Thyroid gland (tissue), 4 donors: ENCODE data around the gene TAF4B. TPM values are rescaled to one million over a fixed set of nuclear protein-coding genes. Genes with fewer than 3 reads are reported as not detected.
A peak's percentile ranks its signal among the peaks of the same experiment; 100 is the strongest.

Experiments used
- DNase-seq, 2 donors: peaks; one replicate each; pipeline ENCODE4 v3.0.0-alpha.2; 2019
- H3K27ac ChIP-seq, 3 donors: fragments of 200-600 bp; sonication (generic); 1 replicate in 2 of 3; 2 replicates in 1 of 3; pipeline ENCODE4 v1.5.1; 2016 to 2019; ENCODE audit warnings: mild to moderate bottlenecking in 1 of 3, moderate library complexity in 1 of 3
- H3K27me3 ChIP-seq: fragments of 200-600 bp; sonication (generic); one replicate; pipeline ENCODE4 v1.5.1; 2019
- H3K36me3 ChIP-seq, 2 donors: fragments of 200-600 bp; sonication (generic); one replicate each; pipeline ENCODE4 v1.5.1; 2016 to 2019
- H3K4me1 ChIP-seq, 2 donors: fragments of 200-600 bp; sonication (generic); one replicate each; pipeline ENCODE4 v1.5.1; 2017 to 2019
- H3K4me3 ChIP-seq, 3 donors: fragments of 200-600 bp; sonication (generic); replicated peaks in 1 of 3; 1 replicate in 2 of 3; 2 replicates in 1 of 3; pipeline ENCODE4 v1.5.1; 2016; ENCODE audit warnings: mild to moderate bottlenecking in 1 of 3
- H3K9me3 ChIP-seq: fragments of 200-600 bp; sonication (generic); one replicate; pipeline ENCODE4 v1.5.1; 2017
- CTCF ChIP-seq, 6 experiments: fragments of 200-600 bp in 3 of 6; fragments of 450-650 bp in 3 of 6; sonication (generic) in 3 of 6; IDR thresholded peaks; one replicate each; pipeline ENCODE4 v1.5.1; 2016 to 2019; ENCODE audit warnings: antibody characterized with exemption in 6 of 6, mild to moderate bottlenecking in 2 of 6, inconsistent platforms in 1 of 6, moderate library complexity in 1 of 6
- POLR2A ChIP-seq, 2 donors: fragments of 450-650 bp; IDR thresholded peaks; one replicate each; pipeline ENCODE4 v1.6.1; 2017; ENCODE audit warnings: antibody characterized with exemption in 2 of 2, mild to moderate bottlenecking in 2 of 2, moderate library complexity in 1 of 2
- WGBS, 2 donors: methylation state at CpG; one replicate each; pipeline ENCODE4 v1.1.5; 2017; 5-methylcytosine and 5-hydroxymethylcytosine counted together
- intact Hi-C: fragments of 100-400 bp; cut with DNase I; formaldehyde crosslinking; loops from one replicate; pipeline ENCODE4 v1.15.1; 2023
- total RNA-seq, 4 donors: library from RNA; depleted of rRNA; stranded (reverse); fragments of >200 nt; gene quantifications; one replicate each; pipeline ENCODE4 v1.2.3, GENCODE V29; 2016

The TAF4B gene
- total RNA-seq, 4 donors from 2014 or later, result 8.7 to 12.7 (median 9.8) TPM

GRCh38 chr18:26206488-26206887, 19.8 kb upstream of the TAF4B start:
- WGBS, 2 donors, result 89 to 91% methylated on average over 2 of the region's 2 CpGs
- no peaks in the 10 kb centered on the region for H3K36me3 ChIP-seq
- H3K27me3 ChIP-seq, result no peaks in the 10 kb centered on the region
- DNase-seq, result peak; percentile 42 to 57
- no peak for TF ChIP-seq POLR2A (IDR thresholded peaks at IDR 0.05)
- no peak for TF ChIP-seq CTCF (IDR thresholded peaks at IDR 0.05)
- intact Hi-C loops, result no loop called here
- H3K27ac ChIP-seq, result peak overlapping the region; percentile 13 to 49 (median 48)
- H3K4me3 ChIP-seq, result no peak overlapping the region
- peaks cover 9 to 18% of the 10 kb centered on the region in 2 donors for H3K4me1 ChIP-seq
- no peaks in the 10 kb centered on the region for H3K9me3 ChIP-seq

GRCh38 chr18:26207937-26208336, 18.3 kb upstream of the TAF4B start:
- peaks cover 9 to 18% of the 10 kb centered on the region in 2 donors for H3K4me1 ChIP-seq
- H3K9me3 ChIP-seq, result no peaks in the 10 kb centered on the region
- H3K27me3 ChIP-seq, result no peaks in the 10 kb centered on the region
- H3K36me3 ChIP-seq, result no peaks in the 10 kb centered on the region
- no peak for TF ChIP-seq POLR2A (IDR thresholded peaks at IDR 0.05)
- no peak for TF ChIP-seq CTCF (IDR thresholded peaks at IDR 0.05)
- no peak overlapping the region for H3K4me3 ChIP-seq
- intact Hi-C loops, result no loop called here
- DNase-seq, result no peak
- no peak overlapping the region for H3K27ac ChIP-seq
- WGBS, 2 donors, result 91 to 92% methylated on average over 3 of the region's 3 CpGs

- WGBS, 2 donors, result 37 to 66% methylated on average over 2 of the region's 2 CpGs
- H3K27ac ChIP-seq, result peak overlapping the region in 2 of 3 donors; percentile 39 to 40
- H3K9me3 ChIP-seq, result no peaks in the 10 kb centered on the region
- no peaks in the 10 kb centered on the region for H3K27me3 ChIP-seq
- peak; percentile 40 to 53 for DNase-seq
- H3K36me3 ChIP-seq, result no peaks in the 10 kb centered on the region
- intact Hi-C loops, result no loop called here
- H3K4me1 ChIP-seq, result peaks cover 9 to 18% of the 10 kb centered on the region in 2 donors
- H3K4me3 ChIP-seq, result no peak overlapping the region
- no peak for TF ChIP-seq CTCF (IDR thresholded peaks at IDR 0.05)
- TF ChIP-seq POLR2A (IDR thresholded peaks at IDR 0.05), result no peak
Measured at GRCh38 chr18:26208977-26209376, 17.3 kb upstream of the TAF4B start.

- TF ChIP-seq CTCF (IDR thresholded peaks at IDR 0.05), result no peak
- TF ChIP-seq POLR2A (IDR thresholded peaks at IDR 0.05), result no peak
- H3K9me3 ChIP-seq, result no peaks in the 10 kb centered on the region
- H3K27ac ChIP-seq, result no peak overlapping the region
- no peaks in the 10 kb centered on the region for H3K36me3 ChIP-seq
- DNase-seq, result no peak
- no peak overlapping the region for H3K4me3 ChIP-seq
- 91 to 96% methylated on average over 4 of the region's 4 CpGs for WGBS, 2 donors
- peaks cover 9 to 18% of the 10 kb centered on the region in 2 donors for H3K4me1 ChIP-seq
- intact Hi-C loops, result no loop called here
- no peaks in the 10 kb centered on the region for H3K27me3 ChIP-seq
Measured at GRCh38 chr18:26210147-26210546, 16.1 kb upstream of the TAF4B start.

DNA sequence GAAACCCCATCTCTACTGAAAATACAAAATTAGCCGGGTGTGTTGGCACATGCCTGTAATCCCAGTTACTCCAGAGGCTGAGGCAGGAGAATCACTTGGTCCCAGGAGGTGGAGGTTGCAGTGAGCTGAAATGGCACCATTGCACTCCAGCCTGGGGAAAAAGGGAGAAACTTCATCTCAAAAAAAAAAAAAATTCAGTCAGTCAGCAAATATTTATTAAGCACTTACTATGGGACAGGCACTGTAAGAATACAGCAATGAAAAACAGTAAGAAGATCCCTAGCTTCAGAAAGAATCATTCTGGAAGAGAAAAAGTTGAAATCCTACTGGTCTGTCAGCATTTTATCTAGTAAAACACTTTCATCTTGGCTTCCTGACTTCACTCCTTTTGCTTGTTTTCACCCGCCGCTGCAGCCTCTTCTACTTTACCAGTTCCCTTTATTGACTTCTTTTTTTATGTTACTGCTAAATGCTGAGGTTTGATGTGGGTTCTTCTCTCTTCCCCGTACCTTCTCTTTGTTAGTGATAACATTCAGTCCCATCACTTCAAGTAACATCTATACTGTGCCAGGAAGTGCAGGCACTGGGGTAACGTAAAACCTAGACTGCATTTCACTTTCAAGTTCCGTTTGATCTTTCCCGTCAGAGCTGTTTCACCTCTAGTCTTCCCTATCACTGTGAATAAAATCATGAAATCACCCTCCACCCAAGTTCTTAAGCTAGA, 10.8 kb upstream of the TAF4B start:
- H3K4me3 ChIP-seq, result no peak overlapping the region
- no peak overlapping the region for H3K27ac ChIP-seq
- DNase-seq, result no peak
- H3K36me3 ChIP-seq, result no peaks in the 10 kb centered on the region
- no peaks in the 10 kb centered on the region for H3K4me1 ChIP-seq
- TF ChIP-seq POLR2A (IDR thresholded peaks at IDR 0.05), result no peak
- no peak for TF ChIP-seq CTCF (IDR thresholded peaks at IDR 0.05)
- intact Hi-C loops, result no loop called here
- no peaks in the 10 kb centered on the region for H3K27me3 ChIP-seq
- 85 to 86% methylated on average over 7 of the region's 7 CpGs for WGBS, 2 donors
- no peaks in the 10 kb centered on the region for H3K9me3 ChIP-seq
